HG03571 (cell line): ENCODE measurements around the gene PLA2G4A.
A peak's percentile ranks its signal among the peaks of the same experiment; 100 is the strongest.

Experiments used
- ATAC-seq: cut with Tn5 transposase; IDR thresholded peaks from one replicate; pipeline ENCODE4 v1.9.1; 2021; ENCODE audit not compliant: unreplicated experiment

The PLA2G4A gene

DNA sequence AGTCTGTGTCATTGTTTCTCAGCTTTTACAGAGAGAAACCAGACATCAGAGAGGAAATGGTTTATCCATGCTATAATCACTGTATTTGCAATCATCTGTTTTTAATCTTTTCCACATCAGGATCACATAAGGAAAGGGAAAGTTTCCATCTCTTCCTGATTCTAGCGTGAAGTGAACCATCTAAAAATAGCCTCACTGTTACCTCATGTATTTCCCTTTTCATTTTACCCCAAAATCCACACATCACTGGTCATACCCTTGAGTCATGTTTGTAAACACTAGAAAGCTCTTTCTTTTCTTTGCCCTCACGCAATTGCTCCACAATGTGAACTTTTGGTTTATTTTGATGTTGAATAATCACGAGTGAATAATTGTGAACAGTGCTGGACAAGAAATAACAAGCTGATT is 146.0 kb downstream of the PLA2G4A start:
- no peak for ATAC-seq

- ATAC-seq = no peak
Observed at GRCh38 chr1:186975220-186975619, 146.5 kb downstream of the PLA2G4A start.

DNA sequence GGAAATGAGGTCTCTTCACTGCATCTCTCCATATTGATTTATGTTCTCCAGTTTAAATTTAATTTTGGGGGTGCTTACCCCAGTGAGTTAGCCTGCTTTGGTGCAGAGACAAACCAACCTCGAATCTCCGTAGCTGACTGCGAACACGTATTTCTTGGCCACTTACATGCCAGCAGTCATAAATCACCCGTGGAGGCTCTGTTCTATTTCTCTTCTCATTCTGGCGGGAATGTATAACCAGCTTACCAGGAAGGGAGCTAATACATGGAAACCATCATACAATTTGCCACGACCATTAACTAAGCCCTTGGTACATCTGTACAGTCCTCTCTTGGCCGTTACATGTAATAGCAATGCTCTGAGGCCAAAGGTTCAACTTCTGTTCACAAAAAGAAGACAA is 148.0 kb downstream of the PLA2G4A start:
- no peak for ATAC-seq

- ATAC-seq = no peak
Observed at GRCh38 chr1:186977266-186977957, 148.7 kb downstream of the PLA2G4A start.

GRCh38 chr1:186978596-186979556 is 150.1 kb downstream of the PLA2G4A start:
- ATAC-seq = no peak

GRCh38 chr1:186980400-186980799 is 151.7 kb downstream of the PLA2G4A start:
- ATAC-seq = no peak

DNA sequence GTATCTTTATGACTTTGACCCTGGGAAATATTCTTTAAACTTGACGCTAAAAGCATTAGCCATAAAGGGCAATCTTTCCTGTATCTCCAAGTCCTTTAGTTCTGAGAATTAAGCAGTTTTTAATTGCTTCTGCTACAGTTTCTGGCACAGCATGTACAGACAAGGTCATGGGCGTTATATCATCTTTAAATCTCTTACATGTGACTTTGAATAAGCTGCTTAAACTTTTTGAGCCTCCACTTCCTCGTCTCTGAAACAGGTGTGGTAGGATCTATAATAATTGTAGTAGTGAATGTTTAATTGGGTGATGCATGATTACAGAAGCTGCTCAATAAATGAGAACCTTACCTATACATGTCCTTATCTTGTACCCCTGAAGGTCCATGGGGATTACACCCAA is 153.4 kb downstream of the PLA2G4A start:
- ATAC-seq = no peak

DNA sequence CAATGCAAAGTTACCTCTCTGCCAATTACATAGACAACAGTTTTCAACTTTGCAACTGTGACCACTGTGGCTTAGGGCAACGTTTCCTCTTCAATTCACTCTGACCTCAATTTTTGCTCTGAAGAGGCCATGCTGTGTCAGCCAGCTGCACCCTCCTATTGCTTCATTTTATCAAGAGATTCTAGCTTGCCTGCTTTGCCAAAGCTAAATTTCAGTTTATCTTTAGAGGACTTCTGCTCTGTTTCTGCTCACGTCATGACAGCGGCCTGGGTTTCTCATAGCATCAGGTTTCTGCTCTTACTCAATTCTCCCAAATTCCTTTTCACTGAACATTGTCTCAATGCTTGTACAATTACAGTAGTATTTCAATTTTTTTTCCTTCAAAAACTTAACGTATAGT is 154.6 kb downstream of the PLA2G4A start:
- no peak for ATAC-seq

GRCh38 chr1:186984959-186985358 is 156.2 kb downstream of the PLA2G4A start:
- ATAC-seq = no peak

DNA sequence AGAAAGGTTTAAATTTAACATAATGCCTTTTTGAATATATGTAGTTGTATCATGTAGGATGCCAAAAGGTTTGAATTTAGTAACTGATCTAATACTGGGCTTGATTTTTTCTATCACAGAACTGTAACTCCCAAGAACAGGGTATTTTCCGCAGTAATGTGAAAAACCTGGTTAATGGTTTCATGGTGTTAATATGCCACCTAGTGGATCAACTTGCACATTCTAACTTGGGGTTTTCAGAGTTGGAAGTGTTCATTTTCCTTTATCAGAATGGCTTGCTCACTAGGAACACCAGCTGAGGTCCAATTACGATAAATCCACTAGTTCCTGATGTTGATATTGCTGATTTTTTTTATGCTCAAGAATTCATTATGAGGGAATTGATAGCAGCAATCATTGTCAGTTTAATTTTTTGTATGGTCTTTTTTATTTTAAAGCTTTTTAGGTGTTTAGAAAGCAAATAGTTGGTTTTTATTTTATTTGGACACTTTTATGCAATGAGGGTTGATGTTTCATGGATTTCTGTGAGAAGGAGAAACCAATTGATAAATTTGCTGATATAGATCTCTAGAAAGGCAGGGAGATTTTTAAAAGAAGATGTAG is 157.2 kb downstream of the PLA2G4A start:
- peak; percentile 68 for ATAC-seq

GRCh38 chr1:186987065-186987464 is 158.3 kb downstream of the PLA2G4A start:
- no peak for ATAC-seq

DNA sequence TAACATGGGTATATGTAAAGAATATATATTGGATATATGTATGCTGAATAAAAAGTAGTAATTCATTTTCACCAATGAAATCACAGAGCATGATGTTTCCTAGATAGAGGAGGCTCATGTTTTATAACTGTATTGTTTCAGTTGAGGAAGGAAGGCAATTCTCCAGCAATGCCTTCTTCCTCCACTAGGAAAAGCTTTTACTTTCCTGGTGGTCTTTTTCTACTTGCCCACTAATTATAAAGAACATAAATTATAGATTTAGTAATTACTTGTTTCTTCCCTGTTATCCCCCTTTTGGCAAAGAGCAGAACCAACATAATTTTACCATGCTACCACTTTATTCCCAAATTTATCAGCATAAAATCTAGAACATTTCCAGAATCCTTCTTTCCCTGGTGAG is 159.0 kb downstream of the PLA2G4A start:
- ATAC-seq = no peak

DNA sequence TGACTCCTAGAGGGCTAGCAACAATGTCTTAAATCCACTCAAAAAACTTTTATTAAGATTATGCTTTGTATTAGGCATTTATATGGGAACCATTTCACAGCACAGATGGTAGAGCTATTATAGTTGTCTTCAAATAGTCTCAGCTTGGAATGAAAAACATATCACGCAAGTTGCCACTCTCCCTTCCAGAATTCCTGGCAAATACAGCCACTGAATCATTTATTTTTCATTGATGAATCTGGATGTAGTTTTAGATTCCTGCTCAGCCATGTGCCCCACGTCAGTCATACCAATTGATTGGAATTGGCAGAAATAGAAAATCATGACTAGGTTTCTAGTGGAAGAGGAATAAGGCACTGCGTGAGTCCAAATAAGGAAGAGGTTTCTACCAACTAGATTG is 165.2 kb downstream of the PLA2G4A start:
- no peak for ATAC-seq

- ATAC-seq = no peak
Observed at GRCh38 chr1:186994897-186995296, 166.1 kb downstream of the PLA2G4A start.

GRCh38 chr1:186996816-186997215 is 168.1 kb downstream of the PLA2G4A start:
- ATAC-seq = no peak

DNA sequence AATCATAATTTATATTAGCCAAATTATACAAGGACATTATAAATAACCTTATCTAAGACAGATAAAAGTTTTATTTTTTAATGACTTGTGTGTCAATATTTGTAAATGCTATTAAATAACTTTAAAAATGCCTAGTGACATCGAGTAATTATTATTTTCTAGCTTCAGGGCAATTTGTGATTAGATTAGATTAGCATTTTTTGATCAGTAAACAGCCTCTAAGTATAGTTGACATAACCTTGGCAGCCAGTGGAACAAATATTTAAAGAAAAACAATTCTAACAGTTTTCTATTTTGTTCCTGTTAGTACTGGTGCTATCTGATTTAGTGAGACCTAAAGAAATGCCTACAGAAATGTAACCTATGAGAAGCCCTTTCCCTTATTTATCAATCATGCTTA is 169.1 kb downstream of the PLA2G4A start:
- ATAC-seq = no peak

DNA sequence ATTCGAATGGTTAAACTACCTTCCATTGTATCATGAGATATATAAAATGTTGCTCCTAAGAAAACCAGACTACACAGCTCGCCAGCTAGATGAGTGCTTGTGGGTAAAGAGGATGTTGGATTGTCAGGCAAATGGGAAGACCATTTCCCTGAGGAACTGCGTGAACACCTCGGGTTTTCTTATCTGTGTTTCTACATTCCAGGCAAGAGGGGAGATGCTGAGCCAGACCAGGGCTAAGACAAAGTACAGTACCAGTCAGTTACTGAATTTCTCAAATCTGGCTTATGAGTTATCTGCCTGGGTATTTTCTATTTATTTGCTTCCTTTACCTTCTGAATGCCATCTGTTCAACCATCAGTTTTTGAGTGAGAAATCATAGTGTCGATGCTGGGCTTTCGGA is 170.8 kb downstream of the PLA2G4A start:
- ATAC-seq = no peak

GRCh38 chr1:187001198-187001889 is 172.6 kb downstream of the PLA2G4A start:
- no peak for ATAC-seq

DNA sequence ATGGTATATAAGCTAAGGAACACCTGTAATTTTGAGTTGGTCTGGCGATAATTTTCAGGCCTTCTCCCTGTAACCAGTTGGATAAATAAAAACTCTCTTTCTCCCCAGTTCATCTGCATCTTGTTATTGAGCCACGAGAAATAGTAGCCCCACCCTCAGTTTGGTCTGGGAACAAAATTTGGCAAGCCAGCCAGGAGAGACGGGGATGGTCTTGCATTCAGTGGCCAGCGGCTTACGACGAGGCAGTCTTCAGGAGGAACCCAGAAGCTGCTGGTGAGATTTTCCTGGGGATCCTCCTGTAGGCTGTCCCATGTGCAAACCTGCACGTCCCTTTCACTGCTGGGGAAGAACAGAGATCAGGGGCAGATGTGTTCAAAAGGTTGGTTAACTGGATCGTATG is 174.6 kb downstream of the PLA2G4A start:
- no peak for ATAC-seq

GRCh38 chr1:187006896-187007295 is 178.1 kb downstream of the PLA2G4A start:
- ATAC-seq = no peak

DNA sequence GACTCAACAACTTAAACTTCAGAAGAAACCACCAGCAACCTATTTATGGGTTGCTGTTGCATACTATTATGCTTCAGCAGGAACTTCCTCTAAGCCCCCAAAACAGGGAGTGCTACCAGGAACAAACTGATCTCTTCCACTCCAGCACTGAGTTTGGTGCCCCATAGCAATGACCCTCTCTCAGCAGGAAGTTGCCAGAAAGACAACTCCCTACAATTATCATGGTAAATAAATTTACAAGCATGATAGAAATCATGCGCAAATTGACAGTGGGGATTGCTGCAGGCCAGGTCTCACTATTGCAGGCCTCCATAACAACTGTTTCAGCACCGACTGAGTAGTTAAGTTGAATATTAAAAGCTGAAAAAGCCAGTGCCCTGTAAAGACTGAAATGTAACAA is 180.6 kb downstream of the PLA2G4A start:
- no peak for ATAC-seq
